Stomach (tissue), 9 donors: Measurements from ENCODE around the gene AFAP1. TPM values are rescaled to one million over a fixed set of nuclear protein-coding genes. Genes with fewer than 3 reads are reported as not detected.

Experiments used
- DNase-seq, 2 donors: peaks; one replicate each; pipeline versions ENCODE4 v3.0.0 to v3.0.0-alpha.2; 2013 to 2019
- H3K27ac ChIP-seq, 5 donors: fragments of 200-600 bp in 4 of 5; sonication (generic) in 4 of 5; one replicate each; pipeline ENCODE4 v1.5.1; 2013 to 2019; ENCODE audit warnings: mild to moderate bottlenecking in 1 of 5, moderate library complexity in 1 of 5
- H3K27me3 ChIP-seq, 3 donors: fragments of 200-600 bp; sonication (generic); one replicate each; pipeline ENCODE4 v1.5.1; 2017 to 2019; ENCODE audit warnings: mixed run types in 1 of 3
- H3K36me3 ChIP-seq, 4 donors: fragments of 200-600 bp; sonication (generic); 1 replicate in 3 of 4; 2 replicates in 1 of 4; pipeline ENCODE4 v1.5.1; 2016 to 2019
- H3K4me1 ChIP-seq, 4 donors: fragments of 200-600 bp; sonication (generic); one replicate each; pipeline ENCODE4 v1.5.1; 2016 to 2019
- H3K4me3 ChIP-seq, 4 donors: fragments of 200-600 bp; sonication (generic) in 3 of 4; one replicate each; pipeline ENCODE4 v1.5.1; 2016 to 2019; ENCODE audit warnings: mild to moderate bottlenecking in 1 of 4
- H3K9me3 ChIP-seq, 4 donors: fragments of 200-600 bp; sonication (generic); one replicate each; pipeline ENCODE4 v1.5.1; 2016 to 2019
- CTCF ChIP-seq, 7 experiments: fragments of 450-650 bp in 4 of 7; fragments of 200-600 bp in 3 of 7; sonication (generic) in 3 of 7; IDR thresholded peaks; one replicate each; pipeline ENCODE4 v1.5.1; 2016 to 2019; ENCODE audit warnings: antibody characterized with exemption in 7 of 7, control low read depth in 2 of 7, mild to moderate bottlenecking in 1 of 7
- EP300 ChIP-seq: sonication (generic); formaldehyde crosslinking; IDR thresholded peaks from one replicate; pipeline ENCODE4 v1.6.1; 2017; ENCODE audit warnings: antibody characterized with exemption
- POLR2A ChIP-seq, 4 donors: fragments of 450-650 bp; IDR thresholded peaks; one replicate each; pipeline ENCODE4 v1.6.1; 2016; ENCODE audit warnings: antibody characterized with exemption in 4 of 4, control low read depth in 2 of 4, mild to moderate bottlenecking in 1 of 4, moderate library complexity in 1 of 4
- POLR2AphosphoS5 ChIP-seq, 3 donors: sonication (generic); formaldehyde crosslinking; IDR thresholded peaks; one replicate each; pipeline ENCODE4 v1.6.1; 2016; ENCODE audit warnings: antibody characterized with exemption in 3 of 3
- WGBS, 5 donors: extraction: QIAGEN DNeasy Blood & Tissue Kit in 3 of 5; methylation state at CpG; one replicate each; pipeline versions ENCODE4 v1.1.5 to v1.1.7; 2013 to 2018; 5-methylcytosine and 5-hydroxymethylcytosine counted together
- intact Hi-C: fragments of 100-400 bp; cut with DNase I; formaldehyde crosslinking; loops from one replicate; pipeline ENCODE4 v1.15.1; 2023; ENCODE audit warnings: low total_unique reads
- polyA plus RNA-seq, 3 donors: library from polyadenylated mRNA; stranded (reverse); fragments of 200-250 nt; gene quantifications; one replicate each; pipeline ENCODE4 v1.2.3, GENCODE V29; 2013
- total RNA-seq, 5 donors: library from RNA; depleted of rRNA; stranded (reverse); fragments of >200 nt; gene quantifications; one replicate each; pipeline versions ENCODE4 v1.1.0 to v1.2.3, GENCODE V29; 2014 to 2016
- donor health status: healthy with polysubstance abuse.
- donor health status: Bipolar disorder and iron deficiency.
- donor health status: healthy.

Gene AFAP1
- total and polyA plus RNA-seq, 8 donors, result 4.1 to 88.9 (median 12.8) TPM

- Histone ChIP-seq H3K4me1 (no peaks in the 10 kb centered on the region), H3K27me3 (no peaks in the 10 kb centered on the region), H3K27ac (peak overlapping the region in 1 of 5 donors; percentile 43), H3K36me3 (peaks cover 12 to 71% (median 63%) of the 10 kb centered on the region in 4 donors), H3K9me3 (no peaks in the 10 kb centered on the region), H3K4me3 (no peak overlapping the region)
- 88 to 92% (median 90%) methylated on average over 9 to 11 of the region's 11 CpGs for WGBS, 5 donors
- intact Hi-C loops, result no loop called here
- TF ChIP-seq POLR2A (IDR thresholded peaks at IDR 0.05) (no peak), EP300 (no peak), CTCF (IDR thresholded peaks at IDR 0.05) (no peak), POLR2AphosphoS5 (IDR thresholded peaks at IDR 0.05) (no peak)
- no peak for DNase-seq
Observed at GRCh38 chr4:7761312-7761711, 178.3 kb downstream of the AFAP1 start.

GRCh38 chr4:7760706-7761105, 179.0 kb downstream of the AFAP1 start:
- DNase-seq, result no peak
- TF ChIP-seq POLR2A (IDR thresholded peaks at IDR 0.05) (no peak), POLR2AphosphoS5 (IDR thresholded peaks at IDR 0.05) (no peak), EP300 (no peak), CTCF (IDR thresholded peaks at IDR 0.05) (no peak)
- Histone ChIP-seq H3K4me1 (no peaks in the 10 kb centered on the region), H3K27me3 (no peaks in the 10 kb centered on the region), H3K27ac (no peak overlapping the region), H3K9me3 (no peaks in the 10 kb centered on the region), H3K4me3 (no peak overlapping the region), H3K36me3 (peaks cover 12 to 65% (median 57%) of the 10 kb centered on the region in 4 donors)
- 84 to 93% (median 91%) methylated on average over 16 of the region's 16 CpGs for WGBS, 5 donors
- intact Hi-C loops, result no loop called here

DNA sequence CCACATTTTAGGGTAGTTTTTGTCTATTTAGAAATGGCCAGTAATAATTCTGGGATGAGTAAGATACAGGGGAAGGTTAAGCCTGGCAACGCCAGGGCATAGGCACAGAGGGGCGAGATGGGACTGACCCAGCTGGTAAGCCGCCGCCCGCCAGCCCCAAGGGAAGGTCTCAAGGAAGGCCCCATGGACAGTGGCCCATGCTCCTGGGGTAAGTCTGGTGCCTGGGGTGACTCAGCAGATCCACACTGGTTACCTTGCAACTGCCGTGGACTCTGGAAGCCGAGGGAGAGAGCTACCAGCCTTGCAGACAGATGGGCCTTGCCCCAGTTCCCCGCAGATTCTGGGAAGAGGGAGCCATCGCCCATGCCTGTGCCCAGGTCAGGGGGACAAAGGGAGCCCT, 179.4 kb downstream of the AFAP1 start:
- WGBS, 5 donors, result 78 to 95% (median 85%) methylated on average over 7 to 9 of the region's 9 CpGs
- no peak for DNase-seq
- Histone ChIP-seq H3K27ac (no peak overlapping the region), H3K4me3 (no peak overlapping the region), H3K27me3 (no peaks in the 10 kb centered on the region), H3K9me3 (no peaks in the 10 kb centered on the region), H3K36me3 (peaks cover 9 to 60% (median 52%) of the 10 kb centered on the region in 4 donors), H3K4me1 (no peaks in the 10 kb centered on the region)
- TF ChIP-seq POLR2AphosphoS5 (IDR thresholded peaks at IDR 0.05) (no peak), EP300 (no peak), CTCF (IDR thresholded peaks at IDR 0.05) (no peak), POLR2A (IDR thresholded peaks at IDR 0.05) (no peak)
- intact Hi-C loops, result no loop called here

DNA sequence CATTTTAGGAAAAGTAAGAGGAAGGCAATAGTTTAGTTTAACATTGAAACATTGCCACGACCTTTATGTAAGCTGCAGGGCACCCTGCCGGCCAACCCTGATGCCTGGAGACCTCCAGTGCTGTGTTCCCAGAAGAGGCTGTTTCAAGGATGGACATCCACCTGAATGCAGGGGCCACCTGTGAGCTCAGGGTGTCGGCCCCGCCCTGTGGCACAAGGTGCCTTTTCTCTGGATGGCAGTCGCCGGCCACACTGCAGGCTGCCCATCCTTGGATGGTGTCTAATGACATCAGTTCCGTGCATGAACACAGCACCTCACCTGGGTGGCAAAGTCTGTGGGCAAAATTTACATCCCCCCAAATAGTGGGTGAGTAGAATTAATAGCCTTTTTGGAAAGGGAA, 180.0 kb downstream of the AFAP1 start:
- Histone ChIP-seq H3K9me3 (no peaks in the 10 kb centered on the region), H3K36me3 (peaks cover 7 to 54% (median 46%) of the 10 kb centered on the region in 4 donors), H3K4me1 (no peaks in the 10 kb centered on the region), H3K27me3 (no peaks in the 10 kb centered on the region), H3K27ac (no peak overlapping the region), H3K4me3 (no peak overlapping the region)
- TF ChIP-seq POLR2A (IDR thresholded peaks at IDR 0.05), result no peak
- no peak for TF ChIP-seq CTCF (IDR thresholded peaks at IDR 0.05)
- no peak for TF ChIP-seq EP300
- no peak for TF ChIP-seq POLR2AphosphoS5 (IDR thresholded peaks at IDR 0.05)
- intact Hi-C loops, result no loop called here
- DNase-seq, result no peak
- 87 to 95% (median 90%) methylated on average over 6 to 7 of the region's 7 CpGs for WGBS, 5 donors
